DLD1 (cell line): Measurements from ENCODE around the gene ASPHD2.

Experiments
- in situ Hi-C: cut with HindIII; loops from 2 replicates; pipeline ENCODE4 v1.10.0; 2017; ENCODE audit warnings: low sequenced_read_pairs

ASPHD2 gene

GRCh38 chr22:26466196-26466595 lies 37.1 kb downstream of the ASPHD2 start:
- in situ Hi-C loops = loop anchor here (5.0 to 10.0 kb wide), 2 partner anchors 49 to 71 kb away; no protein-coding TSS in a partner anchor

GRCh38 chr22:26470807-26471206 lies 41.7 kb downstream of the ASPHD2 start:
- in situ Hi-C loops = no loop called here

GRCh38 chr22:26471522-26471921 lies 42.5 kb downstream of the ASPHD2 start:
- in situ Hi-C loops = no loop called here

- in situ Hi-C loops = no loop called here
Measured at GRCh38 chr22:26474682-26475081, 45.6 kb downstream of the ASPHD2 start.

GRCh38 chr22:26476705-26477340 lies 47.8 kb downstream of the ASPHD2 start:
- in situ Hi-C loops = no loop called here

GRCh38 chr22:26477341-26477731 lies 48.3 kb downstream of the ASPHD2 start:
- in situ Hi-C loops = no loop called here

GRCh38 chr22:26479043-26479791 lies 50.2 kb downstream of the ASPHD2 start:
- in situ Hi-C loops = no loop called here

GRCh38 chr22:26479792-26480610 lies 50.9 kb downstream of the ASPHD2 start:
- in situ Hi-C loops = no loop called here

- in situ Hi-C loops = no loop called here
Measured at GRCh38 chr22:26480611-26480932, 51.5 kb downstream of the ASPHD2 start.

- in situ Hi-C loops = no loop called here
Measured at GRCh38 chr22:26481112-26481693, 52.1 kb downstream of the ASPHD2 start.

- in situ Hi-C loops = no loop called here
Measured at GRCh38 chr22:26481694-26482093, 52.6 kb downstream of the ASPHD2 start.

- in situ Hi-C loops = no loop called here
Measured at GRCh38 chr22:26482161-26482560, 53.1 kb downstream of the ASPHD2 start.

GRCh38 chr22:26483043-26483438 lies 54.0 kb downstream of the ASPHD2 start:
- in situ Hi-C loops = no loop called here

GRCh38 chr22:26483439-26484359 lies 54.6 kb downstream of the ASPHD2 start, which contains the start of the genes HPS4 and SRRD:
HPS4 (minus strand) TSS chr22:26483783; CDS start chr22:26481762, 2,021 bp downstream.
SRRD (plus strand) TSS chr22:26483877; CDS start chr22:26483891, 14 bp downstream.
- in situ Hi-C loops = no loop called here

- in situ Hi-C loops = no loop called here
Measured at GRCh38 chr22:26484360-26484706, 55.3 kb downstream of the ASPHD2 start.

GRCh38 chr22:26485013-26485412 lies 56.0 kb downstream of the ASPHD2 start:
- in situ Hi-C loops = no loop called here

- in situ Hi-C loops = no loop called here
Measured at GRCh38 chr22:26485806-26486390, 56.8 kb downstream of the ASPHD2 start.

- in situ Hi-C loops = no loop called here
Measured at GRCh38 chr22:26486394-26486793, 57.3 kb downstream of the ASPHD2 start.

GRCh38 chr22:26487996-26488395 lies 58.9 kb downstream of the ASPHD2 start:
- in situ Hi-C loops = no loop called here
